HG03469 (cell line): ENCODE results near the gene NTMT2.
"Not testable (repeated sequence)": the region's sequence is repeated elsewhere in the genome, so short reads cannot be mapped to it uniquely, and the experiment has no call there.

Experiments used
- ATAC-seq: cut with Tn5 transposase; IDR thresholded peaks from one replicate; pipeline ENCODE4 v1.9.1; 2021; ENCODE audit warnings: mild to moderate bottlenecking, moderate library complexity, moderate number of reproducible peaks; ENCODE audit not compliant: unreplicated experiment

NTMT2 gene

GRCh38 chr1:170145770-170146676 is at the start of gene NTMT2:
NTMT2 (plus strand) TSS chr1:170145959; CDS start chr1:170146108, 149 bp downstream.
- no peak for ATAC-seq

- no peak for ATAC-seq
These were observed 49.6 kb upstream of the NTMT2 start for GRCh38 chr1:170095976-170096748.

GRCh38 chr1:170096806-170097340 is 48.9 kb upstream of the NTMT2 start:
- ATAC-seq, result no peak

- ATAC-seq, result no peak
These were observed 48.3 kb upstream of the NTMT2 start for GRCh38 chr1:170097449-170097948.

GRCh38 chr1:170113140-170113539 is 32.6 kb upstream of the NTMT2 start:
- not testable (repeated sequence) for ATAC-seq

- ATAC-seq, result no peak
These were observed 30.9 kb upstream of the NTMT2 start for GRCh38 chr1:170114906-170115305.

GRCh38 chr1:170122366-170122765 is 23.4 kb upstream of the NTMT2 start:
- ATAC-seq, result no peak

- ATAC-seq, result no peak
These were observed 20.5 kb upstream of the NTMT2 start for GRCh38 chr1:170125269-170125668.

- ATAC-seq, result peak; percentile 99
These were observed 19.1 kb upstream of the NTMT2 start for GRCh38 chr1:170126696-170127095.

- no peak for ATAC-seq
These were observed 14.3 kb upstream of the NTMT2 start for GRCh38 chr1:170131450-170131849.

GRCh38 chr1:170131984-170132383 is 13.8 kb upstream of the NTMT2 start:
- ATAC-seq, result no peak

- ATAC-seq, result no peak
These were observed 11.8 kb upstream of the NTMT2 start for GRCh38 chr1:170133766-170134495.

GRCh38 chr1:170134521-170134920 is 11.2 kb upstream of the NTMT2 start:
- no peak for ATAC-seq

GRCh38 chr1:170140371-170140770 is 5.4 kb upstream of the NTMT2 start:
- no peak for ATAC-seq

GRCh38 chr1:170145061-170145460 is 698 bp upstream of the NTMT2 start:
- ATAC-seq, result no peak

- ATAC-seq, result no peak
These were observed 1.0 kb downstream of the NTMT2 start for GRCh38 chr1:170146720-170147263.

GRCh38 chr1:170149241-170149640 is 3.5 kb downstream of the NTMT2 start:
- no peak for ATAC-seq

GRCh38 chr1:170150016-170150415 is 4.3 kb downstream of the NTMT2 start:
- ATAC-seq, result no peak

GRCh38 chr1:170150921-170151320 is 5.2 kb downstream of the NTMT2 start:
- no peak for ATAC-seq

- no peak for ATAC-seq
These were observed 7.7 kb downstream of the NTMT2 start for GRCh38 chr1:170153417-170153816.
